SK-N-MC (cell line): ENCODE results near the gene COL27A1.

Experiments
- EZH2 ChIP-seq: fragments of 200-600 bp; sonication (generic); IDR thresholded peaks from one replicate; pipeline ENCODE4 v1.6.1; 2017; ENCODE audit warnings: antibody characterized with exemption
- FOXP2 ChIP-seq: optimal IDR thresholded peaks from 2 replicates; pipeline ENCODE3; 2011; ENCODE audit warnings: mild to moderate bottlenecking, moderate library complexity; ENCODE audit not compliant: insufficient read depth; ENCODE audit errors: extremely low read length, control extremely low read depth
- POLR2AphosphoS5 ChIP-seq: IDR thresholded peaks from 2 replicates; pipeline ENCODE4 v1.6.1; 2012; ENCODE audit warnings: mild to moderate bottlenecking, low read depth, low read length, borderline replicate concordance

GRCh38 chr9:114238891-114239875 is 83.8 kb downstream of the COL27A1 start:
- TF ChIP-seq EZH2 (no peak), POLR2AphosphoS5 (no peak), FOXP2 (no peak)
